Adrenal gland (tissue), 5 donors: Measurements from ENCODE around the gene HMCN2.

Experiments used
- POLR2A ChIP-seq, 2 donors: fragments of 450-650 bp; IDR thresholded peaks; one replicate each; pipeline ENCODE4 v1.6.1; 2017; ENCODE audit warnings: antibody characterized with exemption in 2 of 2, mild to moderate bottlenecking in 2 of 2, moderate library complexity in 1 of 2
- TF ChIP-seq, protein P1 (sequence below), 6 experiments: fragments of 450-650 bp in 4 of 6; fragments of 200-600 bp in 2 of 6; sonication (generic) in 1 of 6; IDR thresholded peaks; 1 replicate in 5 of 6; 2 replicates in 1 of 6; pipeline versions ENCODE4 v1.5.1 to v1.8.0; 2016 to 2021; ENCODE audit warnings: antibody characterized with exemption in 6 of 6, mild to moderate bottlenecking in 2 of 6, moderate library complexity in 1 of 6
- donor health status: DM: no; HTN: no; CAD: no.

DNA sequence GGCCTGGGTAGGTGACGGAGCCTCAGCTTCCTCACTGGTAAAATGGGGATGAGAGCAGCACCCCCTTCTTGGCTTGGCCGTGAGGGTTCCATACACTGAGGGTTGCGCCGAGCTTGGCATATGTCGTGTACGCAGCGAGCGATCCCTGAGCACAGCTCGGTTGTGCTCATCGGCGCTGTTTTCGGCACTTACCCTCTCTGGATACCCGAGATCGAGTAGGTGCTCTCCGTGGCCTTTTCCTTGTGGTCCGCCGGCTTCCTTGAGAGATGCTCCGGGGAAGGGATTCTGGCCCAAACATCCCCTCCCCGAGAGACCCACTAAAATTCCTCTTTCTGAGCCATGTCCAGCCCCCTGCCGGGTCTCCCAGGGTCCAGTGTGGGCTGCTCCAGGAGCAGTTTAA, 40.0 kb upstream of the HMCN2 start:
- TF ChIP-seq, protein P1, sequence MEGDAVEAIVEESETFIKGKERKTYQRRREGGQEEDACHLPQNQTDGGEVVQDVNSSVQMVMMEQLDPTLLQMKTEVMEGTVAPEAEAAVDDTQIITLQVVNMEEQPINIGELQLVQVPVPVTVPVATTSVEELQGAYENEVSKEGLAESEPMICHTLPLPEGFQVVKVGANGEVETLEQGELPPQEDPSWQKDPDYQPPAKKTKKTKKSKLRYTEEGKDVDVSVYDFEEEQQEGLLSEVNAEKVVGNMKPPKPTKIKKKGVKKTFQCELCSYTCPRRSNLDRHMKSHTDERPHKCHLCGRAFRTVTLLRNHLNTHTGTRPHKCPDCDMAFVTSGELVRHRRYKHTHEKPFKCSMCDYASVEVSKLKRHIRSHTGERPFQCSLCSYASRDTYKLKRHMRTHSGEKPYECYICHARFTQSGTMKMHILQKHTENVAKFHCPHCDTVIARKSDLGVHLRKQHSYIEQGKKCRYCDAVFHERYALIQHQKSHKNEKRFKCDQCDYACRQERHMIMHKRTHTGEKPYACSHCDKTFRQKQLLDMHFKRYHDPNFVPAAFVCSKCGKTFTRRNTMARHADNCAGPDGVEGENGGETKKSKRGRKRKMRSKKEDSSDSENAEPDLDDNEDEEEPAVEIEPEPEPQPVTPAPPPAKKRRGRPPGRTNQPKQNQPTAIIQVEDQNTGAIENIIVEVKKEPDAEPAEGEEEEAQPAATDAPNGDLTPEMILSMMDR (IDR thresholded peaks at IDR 0.05): no peak
- TF ChIP-seq POLR2A (IDR thresholded peaks at IDR 0.05): no peak
